Lung (tissue), 12 donors: ENCODE results near the gene FOSL1. TPM values are rescaled to one million over a fixed set of nuclear protein-coding genes. Genes with fewer than 3 reads are reported as not detected.

Experiments
- ATAC-seq: fragments of 200-7000 bp; cut with Tn5 transposase; one replicate; pipeline ENCODE4 v1.9.1; 2020; ENCODE audit warnings: moderate number of reproducible peaks; ENCODE audit not compliant: insufficient read depth, low FRiP score
- DNase-seq, 3 donors: peaks; one replicate each; pipeline ENCODE4 v3.0.0-alpha.2; 2013 to 2017
- H3K27ac ChIP-seq, 2 donors: one replicate each; pipeline ENCODE4 v1.5.1; 2013; ENCODE audit warnings: mild to moderate bottlenecking in 2 of 2, moderate library complexity in 2 of 2, control low read depth in 1 of 2, inconsistent platforms in 1 of 2, low read depth in 1 of 2, low read length in 1 of 2
- H3K27me3 ChIP-seq, 3 donors: one replicate each; pipeline ENCODE4 v1.5.1; 2013; ENCODE audit warnings: low read length in 2 of 3; ENCODE audit not compliant: control insufficient read depth in 3 of 3, insufficient read depth in 3 of 3
- H3K36me3 ChIP-seq, 4 donors: one replicate each; pipeline ENCODE4 v1.5.1; 2013; ENCODE audit warnings: low read length in 4 of 4, mild to moderate bottlenecking in 1 of 4, moderate library complexity in 1 of 4; ENCODE audit not compliant: control insufficient read depth in 4 of 4, insufficient read depth in 4 of 4
- H3K4me1 ChIP-seq, 5 donors: one replicate each; pipeline ENCODE4 v1.5.1; 2013; ENCODE audit warnings: low read length in 5 of 5, mild to moderate bottlenecking in 2 of 5, moderate library complexity in 1 of 5; ENCODE audit not compliant: control insufficient read depth in 5 of 5, insufficient read depth in 5 of 5
- H3K4me3 ChIP-seq: one replicate; pipeline ENCODE4 v1.5.1; 2013; ENCODE audit warnings: mild to moderate bottlenecking, control low read depth, moderate library complexity
- H3K9ac ChIP-seq, 2 donors: one replicate each; pipeline ENCODE4 v1.5.1; 2013; ENCODE audit warnings: low read length in 2 of 2, control low read depth in 1 of 2; ENCODE audit not compliant: insufficient read depth in 1 of 2
- H3K9me3 ChIP-seq, 4 donors: one replicate each; pipeline ENCODE4 v1.5.1; 2013; ENCODE audit warnings: low read length in 3 of 4, mild to moderate bottlenecking in 1 of 4, moderate library complexity in 1 of 4; ENCODE audit not compliant: control insufficient read depth in 4 of 4, insufficient read depth in 3 of 4
- CTCF ChIP-seq: IDR thresholded peaks from 2 replicates; pipeline ENCODE4 v1.5.1; 2012; ENCODE audit warnings: mild to moderate bottlenecking; ENCODE audit errors: control extremely low read depth, extremely low read depth
- WGBS, 2 donors: extraction: QIAGEN DNeasy Blood & Tissue Kit; methylation state at CpG; one replicate each; pipeline ENCODE4 v1.1.7; 2013; 5-methylcytosine and 5-hydroxymethylcytosine counted together
- polyA plus RNA-seq, 2 donors: library from polyadenylated mRNA; stranded (reverse); fragments of 200-250 nt; gene quantifications; one replicate each; pipeline ENCODE4 v1.2.1, GENCODE V29; 2013
- total RNA-seq, 2 donors: library from RNA; depleted of rRNA in 1 of 2; stranded (reverse); fragments of >200 nt in 1 of 2; gene quantifications; one replicate each; pipeline ENCODE4 v1.2.1, GENCODE V29; 2014 to 2021
- donor health status: control.
- donor health status: control.
- donor health status: Bipolar disorder and iron deficiency.
- donor health status: healthy.
- donor health status: DM: yes; HTN: yes; CAD: no.

FOSL1 gene
- total and polyA plus RNA-seq, 4 donors: 0.43 to 19.9 (median 15.3) TPM

DNA sequence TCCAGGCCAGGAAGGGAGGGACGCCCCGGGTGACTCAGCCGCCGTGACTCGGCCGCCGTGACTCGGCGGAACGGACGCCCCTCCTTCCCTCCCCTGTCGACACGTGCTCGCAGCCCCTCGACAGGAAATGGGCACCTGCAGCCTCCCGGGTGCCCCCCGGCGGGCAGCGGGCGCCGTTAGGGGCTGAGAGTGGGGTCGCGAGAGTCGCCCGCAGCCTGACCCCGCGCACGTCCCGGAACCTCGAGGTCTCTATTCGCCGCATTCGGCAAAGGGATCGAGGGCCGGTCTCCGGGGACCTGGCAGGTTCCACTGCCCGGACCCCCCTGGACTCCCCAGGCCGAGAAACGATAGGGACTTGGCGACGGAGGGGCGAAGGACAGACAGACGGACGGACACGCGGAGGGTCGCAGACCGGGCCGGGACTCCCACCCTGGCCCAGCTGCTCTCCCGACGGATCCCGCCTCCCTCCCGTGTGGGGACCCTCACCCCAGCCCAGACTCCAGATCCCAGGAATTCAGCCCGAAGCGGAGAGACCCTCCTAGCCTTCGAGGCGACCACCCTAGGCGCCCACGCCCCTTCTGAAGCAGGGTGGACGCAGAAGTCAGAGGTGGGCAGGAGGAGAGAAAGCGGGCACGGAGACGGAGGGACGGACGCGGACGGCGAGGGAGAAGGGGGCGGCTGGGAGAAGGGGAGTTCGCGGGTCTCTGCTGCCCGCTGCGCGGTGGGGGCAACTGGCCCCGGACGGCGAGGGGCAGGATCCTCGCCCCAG is 648 bp downstream of the FOSL1 start:
- Histone ChIP-seq H3K36me3 (no peaks in the 10 kb centered on the region), H3K9ac (no peak overlapping the region), H3K4me3 (peak overlapping the region; percentile 59), H3K9me3 (no peaks in the 10 kb centered on the region), H3K27me3 (peaks cover 0 to 56% (median 37%) of the 10 kb centered on the region in 3 donors), H3K27ac (peak overlapping the region; percentile 86 to 93), H3K4me1 (peaks cover 0 to 4% (median 0%) of the 10 kb centered on the region in 5 donors)
- 2 to 3% methylated on average over 57 to 78 of the region's 78 CpGs for WGBS, 2 donors
- ATAC-seq (peak; percentile 58), DNase-seq (no peak)
- TF ChIP-seq CTCF: no peak

- ATAC-seq (no peak), DNase-seq (no peak)
- Histone ChIP-seq H3K36me3 (no peaks in the 10 kb centered on the region), H3K27me3 (peaks cover 0 to 56% (median 37%) of the 10 kb centered on the region in 3 donors), H3K9me3 (no peaks in the 10 kb centered on the region), H3K27ac (peak overlapping the region; percentile 86 to 93), H3K4me1 (peaks cover 0 to 7% (median 0%) of the 10 kb centered on the region in 5 donors), H3K9ac (no peak overlapping the region), H3K4me3 (peak overlapping the region; percentile 59)
- no peak for TF ChIP-seq CTCF
- 25% methylated on average over 26 to 28 of the region's 28 CpGs for WGBS, 2 donors
These were observed 1.4 kb downstream of the FOSL1 start for GRCh38 chr11:65898656-65899355.

GRCh38 chr11:65897020-65897471 is 3.1 kb downstream of the FOSL1 start:
- DNase-seq (no peak), ATAC-seq (no peak)
- Histone ChIP-seq H3K9ac (no peak overlapping the region), H3K4me3 (no peak overlapping the region), H3K27me3 (peaks cover 0 to 49% (median 33%) of the 10 kb centered on the region in 3 donors), H3K36me3 (no peaks in the 10 kb centered on the region), H3K9me3 (no peaks in the 10 kb centered on the region), H3K4me1 (peaks cover 0 to 15% (median 5%) of the 10 kb centered on the region in 5 donors), H3K27ac (no peak overlapping the region)
- TF ChIP-seq CTCF: no peak
- WGBS, 2 donors: 97 to 100% methylated on average over 4 of the region's 4 CpGs
